ENCODE measurements around the gene RELT. TPM values are rescaled to one million over a fixed set of nuclear protein-coding genes. Genes with fewer than 3 reads are reported as not detected.

Gene RELT
- total RNA-seq, 1 donor from 2014 or later, result 37.6 TPM

GRCh38 chr11:73367482-73368024 lies 8.6 kb upstream of the RELT start:
- DNase-seq (ENCODE audit: low spot score), result no peak
- intact Hi-C loops (cut with micrococcal nuclease), result loop anchor here (1.0 kb wide), 1 partner anchor 9 kb away; the partner anchor contains the start of gene RELT
- Mint-ChIP-seq H3K36me3 (ENCODE audit: low read depth) (peaks cover 2% of the 10 kb centered on the region), H3K4me3 (no peak overlapping the region), H3K9me3 (no peaks in the 10 kb centered on the region), H3K27ac (no peak overlapping the region), H3K4me1 (ENCODE audit: low read depth) (peaks cover 23% of the 10 kb centered on the region), H3K27me3 (ENCODE audit: insufficient read depth) (no peaks in the 10 kb centered on the region)

GRCh38 chr11:73372375-73372993 lies 3.7 kb upstream of the RELT start:
- no peak for DNase-seq (ENCODE audit: low spot score)
- no peaks in the 10 kb centered on the region for H3K9me3 Mint-ChIP-seq
- H3K36me3 Mint-ChIP-seq (ENCODE audit: low read depth), result peaks cover 3% of the 10 kb centered on the region
- no peak overlapping the region for H3K27ac Mint-ChIP-seq
- intact Hi-C loops (cut with micrococcal nuclease), result loop anchor here (10.0 kb wide), 2 partner anchors 502 to 1148 kb away; partner anchors contain the start of genes COA4, INPPL1 and PAAF1
- no peaks in the 10 kb centered on the region for H3K27me3 Mint-ChIP-seq (ENCODE audit: insufficient read depth)
- no peak overlapping the region for H3K4me3 Mint-ChIP-seq
- H3K4me1 Mint-ChIP-seq (ENCODE audit: low read depth), result peaks cover 13% of the 10 kb centered on the region

GRCh38 chr11:73374151-73374550 lies 2.0 kb upstream of the RELT start:
- no peak for DNase-seq (ENCODE audit: low spot score)
- Mint-ChIP-seq H3K9me3 (no peaks in the 10 kb centered on the region), H3K27ac (no peak overlapping the region), H3K4me3 (no peak overlapping the region), H3K27me3 (ENCODE audit: insufficient read depth) (no peaks in the 10 kb centered on the region), H3K36me3 (ENCODE audit: low read depth) (peaks cover 3% of the 10 kb centered on the region), H3K4me1 (ENCODE audit: low read depth) (peaks cover 22% of the 10 kb centered on the region)
- intact Hi-C loops (cut with micrococcal nuclease), result loop anchor here (10.0 kb wide), 2 partner anchors 501 to 1149 kb away; partner anchors contain the start of genes COA4, INPPL1 and PAAF1

- peak overlapping the region; percentile 74 for H3K4me3 Mint-ChIP-seq
- H3K27me3 Mint-ChIP-seq (ENCODE audit: insufficient read depth), result no peaks in the 10 kb centered on the region
- DNase-seq (ENCODE audit: low spot score), result no peak
- peaks cover 3% of the 10 kb centered on the region for H3K36me3 Mint-ChIP-seq (ENCODE audit: low read depth)
- intact Hi-C loops (cut with micrococcal nuclease), result loop anchor here (1.0 to 10.0 kb wide), 10 partner anchors 8 to 1151 kb away; partner anchors contain the start of genes COA4, INPPL1, PAAF1 and PGM2L1
- H3K27ac Mint-ChIP-seq, result peak overlapping the region; percentile 75
- no peaks in the 10 kb centered on the region for H3K9me3 Mint-ChIP-seq
- H3K4me1 Mint-ChIP-seq (ENCODE audit: low read depth), result peaks cover 23% of the 10 kb centered on the region
These were observed 404 bp upstream of the RELT start for GRCh38 chr11:73375830-73376159.

- peak; percentile 56 for DNase-seq (ENCODE audit: low spot score)
- Mint-ChIP-seq H3K9me3 (no peaks in the 10 kb centered on the region), H3K27me3 (ENCODE audit: insufficient read depth) (no peaks in the 10 kb centered on the region), H3K4me3 (peak overlapping the region; percentile 91), H3K36me3 (ENCODE audit: low read depth) (peaks cover 3% of the 10 kb centered on the region), H3K4me1 (ENCODE audit: low read depth) (peaks cover 30% of the 10 kb centered on the region), H3K27ac (peak overlapping the region; percentile 90)
- intact Hi-C loops (cut with micrococcal nuclease), result loop anchor here (1.0 to 10.0 kb wide), 12 partner anchors 10 to 1152 kb away; partner anchors contain the start of genes COA4, FAM168A, INPPL1 and PAAF1
These were observed 817 bp downstream of the RELT start for GRCh38 chr11:73376803-73377629.

GRCh38 chr11:73379189-73379880 lies 3.1 kb downstream of the RELT start:
- peaks cover 51% of the 10 kb centered on the region for H3K4me1 Mint-ChIP-seq (ENCODE audit: low read depth)
- H3K9me3 Mint-ChIP-seq, result no peaks in the 10 kb centered on the region
- H3K4me3 Mint-ChIP-seq, result peak overlapping the region; percentile 91
- H3K27me3 Mint-ChIP-seq (ENCODE audit: insufficient read depth), result no peaks in the 10 kb centered on the region
- no peak for DNase-seq (ENCODE audit: low spot score)
- H3K27ac Mint-ChIP-seq, result peak overlapping the region; percentile 44
- intact Hi-C loops (cut with micrococcal nuclease), result loop anchor here (5.0 to 10.0 kb wide), 3 partner anchors 495 to 1155 kb away; partner anchors contain the start of genes COA4, INPPL1, PAAF1 and PGM2L1
- peaks cover 3% of the 10 kb centered on the region for H3K36me3 Mint-ChIP-seq (ENCODE audit: low read depth)

- Mint-ChIP-seq H3K4me1 (ENCODE audit: low read depth) (peaks cover 58% of the 10 kb centered on the region), H3K36me3 (ENCODE audit: low read depth) (peaks cover 3% of the 10 kb centered on the region), H3K4me3 (no peak overlapping the region), H3K27me3 (ENCODE audit: insufficient read depth) (no peaks in the 10 kb centered on the region), H3K27ac (no peak overlapping the region), H3K9me3 (no peaks in the 10 kb centered on the region)
- no peak for DNase-seq (ENCODE audit: low spot score)
- intact Hi-C loops (cut with micrococcal nuclease), result no loop called here
These were observed 4.1 kb downstream of the RELT start for GRCh38 chr11:73380331-73380730.

- Mint-ChIP-seq H3K4me3 (no peak overlapping the region), H3K4me1 (ENCODE audit: low read depth) (peaks cover 59% of the 10 kb centered on the region), H3K27ac (no peak overlapping the region), H3K9me3 (no peaks in the 10 kb centered on the region), H3K36me3 (ENCODE audit: low read depth) (peaks cover 3% of the 10 kb centered on the region), H3K27me3 (ENCODE audit: insufficient read depth) (no peaks in the 10 kb centered on the region)
- intact Hi-C loops (cut with micrococcal nuclease), result no loop called here
- no peak for DNase-seq (ENCODE audit: low spot score)
These were observed 4.8 kb downstream of the RELT start for GRCh38 chr11:73380897-73381410.

- no peak overlapping the region for H3K27ac Mint-ChIP-seq
- intact Hi-C loops (cut with micrococcal nuclease), result no loop called here
- H3K27me3 Mint-ChIP-seq (ENCODE audit: insufficient read depth), result no peaks in the 10 kb centered on the region
- no peaks in the 10 kb centered on the region for H3K9me3 Mint-ChIP-seq
- peaks cover 66% of the 10 kb centered on the region for H3K4me1 Mint-ChIP-seq (ENCODE audit: low read depth)
- DNase-seq (ENCODE audit: low spot score), result no peak
- H3K4me3 Mint-ChIP-seq, result no peak overlapping the region
- H3K36me3 Mint-ChIP-seq (ENCODE audit: low read depth), result peaks cover 3% of the 10 kb centered on the region
These were observed 5.4 kb downstream of the RELT start for GRCh38 chr11:73381589-73381988.

- no peaks in the 10 kb centered on the region for H3K27me3 Mint-ChIP-seq (ENCODE audit: insufficient read depth)
- H3K4me1 Mint-ChIP-seq (ENCODE audit: low read depth), result peaks cover 72% of the 10 kb centered on the region
- H3K4me3 Mint-ChIP-seq, result no peak overlapping the region
- H3K27ac Mint-ChIP-seq, result peak overlapping the region; percentile 40
- DNase-seq (ENCODE audit: low spot score), result no peak
- peaks cover 1% of the 10 kb centered on the region for H3K36me3 Mint-ChIP-seq (ENCODE audit: low read depth)
- intact Hi-C loops (cut with micrococcal nuclease), result no loop called here
- no peaks in the 10 kb centered on the region for H3K9me3 Mint-ChIP-seq
These were observed 6.0 kb downstream of the RELT start for GRCh38 chr11:73382183-73382582.

- Mint-ChIP-seq H3K4me3 (no peak overlapping the region), H3K9me3 (no peaks in the 10 kb centered on the region), H3K4me1 (ENCODE audit: low read depth) (peaks cover 74% of the 10 kb centered on the region), H3K27me3 (ENCODE audit: insufficient read depth) (no peaks in the 10 kb centered on the region), H3K27ac (no peak overlapping the region), H3K36me3 (ENCODE audit: low read depth) (no peaks in the 10 kb centered on the region)
- intact Hi-C loops (cut with micrococcal nuclease), result no loop called here
- no peak for DNase-seq (ENCODE audit: low spot score)
These were observed 6.5 kb downstream of the RELT start for GRCh38 chr11:73382747-73383146.
